ENCODE data around the gene ZNF816.
"Not testable (repeated sequence)": the region's sequence is repeated elsewhere in the genome, so short reads cannot be mapped to it uniquely, and the experiment has no call there.

Gene ZNF816

DNA sequence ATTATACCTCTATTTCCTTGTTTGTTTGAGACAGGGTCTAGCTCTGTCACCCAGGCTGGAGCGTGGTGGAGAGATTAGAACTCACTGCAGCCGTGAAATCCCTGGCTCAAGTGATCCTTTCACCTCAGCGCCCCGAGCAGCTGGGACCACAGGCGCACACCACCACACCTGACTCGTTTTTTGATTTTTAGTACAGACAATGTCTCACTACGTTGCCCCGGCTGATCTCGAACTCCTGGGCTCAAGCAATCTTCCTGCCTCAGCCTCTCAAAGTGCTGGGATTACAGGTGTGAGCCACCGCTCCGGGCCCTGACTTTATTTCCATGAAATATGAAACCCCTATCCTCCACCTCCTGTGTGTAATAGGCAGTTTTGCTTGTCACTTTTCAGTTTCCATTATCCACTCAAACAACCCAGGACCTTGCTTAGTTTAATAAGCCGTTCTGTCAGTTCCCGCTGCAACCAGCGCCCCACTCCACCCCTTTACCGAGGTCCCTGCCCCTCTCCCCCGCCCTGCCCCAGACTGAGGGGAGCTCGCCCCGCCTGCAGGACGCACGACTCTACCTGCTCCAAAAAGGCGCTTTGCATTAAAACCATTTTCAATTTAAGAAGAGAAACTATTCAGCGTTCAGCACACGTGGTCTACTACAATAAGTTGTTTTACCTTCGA is 16.9 kb downstream of the ZNF816 start:
- H3K27me3 ChIP-seq (ENCODE audit: control insufficient read depth in 1 of 2, insufficient read depth in 1 of 2, low read length in 2 of 2): no peaks in the 10 kb centered on the region
- WGBS: 68% methylated on average over 19 of the region's 24 CpGs
- no peak overlapping the region for H2AK5ac ChIP-seq (ENCODE audit: low read length, severe bottlenecking)

DNA sequence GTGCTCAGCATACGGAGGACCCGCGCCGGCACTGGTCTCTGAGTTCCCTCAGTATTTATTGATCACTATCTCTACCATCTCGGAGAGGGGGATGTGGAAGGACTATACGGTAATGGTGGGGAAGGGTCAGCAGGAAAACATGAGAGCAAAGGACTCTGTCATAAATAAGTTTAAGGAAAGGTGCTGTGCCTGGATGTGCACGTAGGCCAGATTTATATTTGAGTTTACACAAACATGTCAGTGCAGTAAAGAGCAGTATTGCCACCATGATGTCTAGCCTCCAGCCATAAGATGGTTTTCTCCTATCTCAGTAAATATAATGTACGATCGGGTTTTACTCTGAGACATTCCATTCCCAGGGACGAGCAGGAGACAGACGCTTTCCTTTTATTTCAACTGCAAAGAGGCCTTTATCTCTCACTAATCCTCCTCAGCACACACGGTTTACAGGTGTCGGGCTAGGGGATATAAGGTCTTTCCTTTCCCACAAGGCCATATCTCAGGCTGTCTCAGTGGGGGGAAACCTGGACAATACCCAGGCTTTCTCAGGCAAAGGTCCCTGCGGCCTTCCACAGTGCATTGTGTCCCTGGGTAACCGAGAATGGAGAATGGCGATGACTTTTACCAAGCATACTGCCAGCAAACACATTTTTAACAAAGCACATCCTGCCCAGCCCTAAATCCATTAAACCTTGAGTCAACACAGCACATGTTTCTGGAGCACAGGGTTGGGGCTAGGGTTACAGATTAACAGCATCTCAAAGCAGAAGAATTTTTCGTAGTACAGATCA is 17.8 kb downstream of the ZNF816 start:
- H2AFZ ChIP-seq (ENCODE audit: low read depth, low read length); H4K8ac ChIP-seq (ENCODE audit: low read length); H2BK12ac ChIP-seq (ENCODE audit: low read length in 2 of 2); H3K4me3 ChIP-seq (ENCODE audit: insufficient read depth in 1 of 2, low read depth in 1 of 2, low read length in 2 of 2); H2BK5ac ChIP-seq (ENCODE audit: low read depth, low read length, poor library complexity, severe bottlenecking); H3K79me1 ChIP-seq (replicated peaks; ENCODE audit: low read length, poor library complexity, severe bottlenecking); H3K14ac ChIP-seq (ENCODE audit: low read length in 2 of 2); H3K18ac ChIP-seq (ENCODE audit: low read depth in 1 of 2, low read length in 2 of 2); H2BK120ac ChIP-seq (ENCODE audit: low read depth, low read length); H3K4me2 ChIP-seq (ENCODE audit: low read length, poor library complexity, severe bottlenecking); H3K27ac ChIP-seq (ENCODE audit: low read length, poor library complexity, severe bottlenecking); H3K9ac ChIP-seq (ENCODE audit: low read length); H3K36me3 ChIP-seq (ENCODE audit: control insufficient read depth in 1 of 2, insufficient read depth in 2 of 2, low read depth in 1 of 2, low read length in 2 of 2); H3K4ac ChIP-seq (ENCODE audit: low read depth in 1 of 2, low read length in 2 of 2); DNase-seq; H2AK5ac ChIP-seq (ENCODE audit: low read length, severe bottlenecking); H3K4me1 ChIP-seq (ENCODE audit: control insufficient read depth, insufficient read depth, low read depth, low read length); H4K91ac ChIP-seq (ENCODE audit: low read length); H2BK15ac ChIP-seq (ENCODE audit: low read depth, poor library complexity, severe bottlenecking); H3K27me3 ChIP-seq (ENCODE audit: control insufficient read depth in 1 of 2, insufficient read depth in 1 of 2, low read length in 2 of 2); H3K23ac ChIP-seq (ENCODE audit: low read length in 2 of 2): not testable (repeated sequence)
- H3K9me3 ChIP-seq (ENCODE audit: control insufficient read depth, low read length): peaks cover 31% of the 10 kb centered on the region
- 76% methylated on average over 13 of the region's 17 CpGs for WGBS

More for the DNA sequence above, 16.9 kb downstream of the ZNF816 start:
- peaks cover 40% of the 10 kb centered on the region for H3K9me3 ChIP-seq (ENCODE audit: control insufficient read depth, low read length)
- no peak overlapping the region for H4K91ac ChIP-seq (ENCODE audit: low read length)
- H3K9ac ChIP-seq (ENCODE audit: low read length): no peak overlapping the region
- H4K8ac ChIP-seq (ENCODE audit: low read length): no peak overlapping the region
- peaks cover 2% of the 10 kb centered on the region for H3K79me1 ChIP-seq (replicated peaks; ENCODE audit: low read length, poor library complexity, severe bottlenecking)
- H3K14ac ChIP-seq (ENCODE audit: low read length in 2 of 2): no peak overlapping the region
- no peak overlapping the region for H2BK5ac ChIP-seq (ENCODE audit: low read depth, low read length, poor library complexity, severe bottlenecking)
- no peak overlapping the region for H3K4me3 ChIP-seq (ENCODE audit: insufficient read depth in 1 of 2, low read depth in 1 of 2, low read length in 2 of 2)
- peaks cover 3% of the 10 kb centered on the region for H3K4me1 ChIP-seq (ENCODE audit: control insufficient read depth, insufficient read depth, low read depth, low read length)
- H2BK120ac ChIP-seq (ENCODE audit: low read depth, low read length): no peak overlapping the region
- no peak overlapping the region for H3K27ac ChIP-seq (ENCODE audit: low read length, poor library complexity, severe bottlenecking)
- DNase-seq: no peak
- H3K4me2 ChIP-seq (ENCODE audit: low read length, poor library complexity, severe bottlenecking): no peak overlapping the region
- H3K4ac ChIP-seq (ENCODE audit: low read depth in 1 of 2, low read length in 2 of 2): no peak overlapping the region
- H2BK15ac ChIP-seq (ENCODE audit: low read depth, poor library complexity, severe bottlenecking): no peak overlapping the region
- H3K18ac ChIP-seq (ENCODE audit: low read depth in 1 of 2, low read length in 2 of 2): no peak overlapping the region
- no peak overlapping the region for H2BK12ac ChIP-seq (ENCODE audit: low read length in 2 of 2)
- no peak overlapping the region for H3K23ac ChIP-seq (ENCODE audit: low read length in 2 of 2)
- no peak overlapping the region for H2AFZ ChIP-seq (ENCODE audit: low read depth, low read length)
- H3K36me3 ChIP-seq (ENCODE audit: control insufficient read depth in 1 of 2, insufficient read depth in 2 of 2, low read depth in 1 of 2, low read length in 2 of 2): peaks cover 0 to 13% of the 10 kb centered on the region in 2 experiments

DNA sequence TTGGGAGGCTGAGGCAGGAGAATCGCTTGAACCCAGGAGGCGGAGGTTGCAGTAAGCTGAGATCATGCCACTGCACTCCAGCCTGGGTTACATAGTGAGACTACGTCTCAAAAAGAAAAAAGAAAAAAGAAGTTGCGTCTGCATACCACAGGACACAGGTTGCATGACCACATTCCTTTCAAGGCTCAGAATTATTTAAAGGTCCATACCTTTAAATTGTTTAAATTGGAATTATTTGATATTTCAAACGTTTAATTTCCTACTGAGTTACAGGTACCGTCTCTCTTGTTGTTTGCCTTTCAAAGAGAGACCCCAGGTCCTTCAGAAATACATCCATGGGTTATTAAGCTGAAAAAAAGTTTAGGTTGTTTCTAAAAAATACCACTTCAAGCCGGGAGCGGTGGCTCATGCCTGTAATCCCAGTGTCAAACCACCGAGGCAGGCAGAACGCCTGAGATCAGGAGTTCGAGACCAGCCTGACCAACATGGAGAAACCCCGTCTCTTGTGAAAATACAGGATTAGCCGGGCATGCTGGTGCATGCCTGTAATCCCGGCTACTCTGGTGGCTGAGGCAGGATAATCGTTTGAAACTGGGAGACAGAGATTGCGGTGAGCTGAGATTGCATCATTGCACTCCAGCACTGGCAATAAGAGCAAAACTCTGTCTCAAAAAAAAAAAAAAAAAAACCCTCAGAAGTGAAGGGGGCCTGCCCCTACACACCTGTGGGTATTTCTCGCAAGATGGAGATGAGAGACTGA is 18.6 kb downstream of the ZNF816 start:
- Histone ChIP-seq H3K23ac (ENCODE audit: low read length in 2 of 2) (no peak overlapping the region), H3K27me3 (ENCODE audit: control insufficient read depth in 1 of 2, insufficient read depth in 1 of 2, low read length in 2 of 2) (no peaks in the 10 kb centered on the region), H3K4me2 (ENCODE audit: low read length, poor library complexity, severe bottlenecking) (no peak overlapping the region), H3K4me3 (ENCODE audit: insufficient read depth in 1 of 2, low read depth in 1 of 2, low read length in 2 of 2) (no peak overlapping the region), H3K27ac (ENCODE audit: low read length, poor library complexity, severe bottlenecking) (no peak overlapping the region), H3K4ac (ENCODE audit: low read depth in 1 of 2, low read length in 2 of 2) (no peak overlapping the region), H3K36me3 (ENCODE audit: control insufficient read depth in 1 of 2, insufficient read depth in 2 of 2, low read depth in 1 of 2, low read length in 2 of 2) (no peaks in the 10 kb centered on the region), H3K79me1 (replicated peaks; ENCODE audit: low read length, poor library complexity, severe bottlenecking) (peaks cover 8% of the 10 kb centered on the region), H3K9ac (ENCODE audit: low read length) (no peak overlapping the region), H3K14ac (ENCODE audit: low read length in 2 of 2) (no peak overlapping the region), H3K18ac (ENCODE audit: low read depth in 1 of 2, low read length in 2 of 2) (no peak overlapping the region), H4K91ac (ENCODE audit: low read length) (no peak overlapping the region), H2BK120ac (ENCODE audit: low read depth, low read length) (no peak overlapping the region), H2BK12ac (ENCODE audit: low read length in 2 of 2) (no peak overlapping the region), H2BK5ac (ENCODE audit: low read depth, low read length, poor library complexity, severe bottlenecking) (no peak overlapping the region), H3K9me3 (ENCODE audit: control insufficient read depth, low read length) (peaks cover 23% of the 10 kb centered on the region), H2AK5ac (ENCODE audit: low read length, severe bottlenecking) (no peak overlapping the region), H2AFZ (ENCODE audit: low read depth, low read length) (no peak overlapping the region), H4K8ac (ENCODE audit: low read length) (no peak overlapping the region), H2BK15ac (ENCODE audit: low read depth, poor library complexity, severe bottlenecking) (no peak overlapping the region), H3K4me1 (ENCODE audit: control insufficient read depth, insufficient read depth, low read depth, low read length) (peaks cover 3% of the 10 kb centered on the region)
- DNase-seq: no peak
- 89% methylated on average over 14 of the region's 17 CpGs for WGBS

Data from mesenchymal stem cell (in vitro differentiated cells and primary cell).